OCI-LY7 (cell line): Measurements from ENCODE around the gene FIGN.

Experiments
- EZH2phosphoT487 ChIP-seq: fragments of 200-600 bp; sonication (generic); IDR thresholded peaks from 2 replicates; pipeline ENCODE4 v1.6.1; 2018; ENCODE audit warnings: low read depth, borderline replicate concordance, mild to moderate bottlenecking, mixed run types, antibody characterized with exemption, low read length, moderate library complexity, mixed read lengths
- TF ChIP-seq, protein P1 (sequence below): fragments of 200-600 bp; sonication (generic); conservative IDR thresholded peaks from 2 replicates; pipeline ENCODE4 v1.5.1; 2014; ENCODE audit warnings: mild to moderate bottlenecking, antibody characterized with exemption, low read length, moderate library complexity, mixed read lengths

DNA sequence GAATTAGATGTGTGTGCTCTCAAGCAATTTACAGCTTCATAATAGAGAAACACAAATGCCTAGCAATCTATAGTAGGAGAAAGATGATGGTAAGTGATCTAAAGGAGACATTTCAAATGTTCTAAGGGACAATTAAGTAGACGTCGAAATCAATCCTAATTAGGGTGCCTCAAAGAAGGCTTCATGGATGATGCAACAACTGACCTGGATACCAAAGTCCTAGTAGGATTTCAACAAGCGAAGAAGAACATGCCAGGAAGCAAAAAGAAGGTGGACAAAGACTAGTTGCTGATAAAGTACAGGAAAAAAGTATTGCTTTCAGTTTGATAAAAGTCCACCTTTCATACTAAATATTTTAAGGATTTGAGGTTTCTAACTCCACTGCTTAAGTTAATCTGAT is 12.5 kb downstream of the FIGN start:
- TF ChIP-seq, protein P1, sequence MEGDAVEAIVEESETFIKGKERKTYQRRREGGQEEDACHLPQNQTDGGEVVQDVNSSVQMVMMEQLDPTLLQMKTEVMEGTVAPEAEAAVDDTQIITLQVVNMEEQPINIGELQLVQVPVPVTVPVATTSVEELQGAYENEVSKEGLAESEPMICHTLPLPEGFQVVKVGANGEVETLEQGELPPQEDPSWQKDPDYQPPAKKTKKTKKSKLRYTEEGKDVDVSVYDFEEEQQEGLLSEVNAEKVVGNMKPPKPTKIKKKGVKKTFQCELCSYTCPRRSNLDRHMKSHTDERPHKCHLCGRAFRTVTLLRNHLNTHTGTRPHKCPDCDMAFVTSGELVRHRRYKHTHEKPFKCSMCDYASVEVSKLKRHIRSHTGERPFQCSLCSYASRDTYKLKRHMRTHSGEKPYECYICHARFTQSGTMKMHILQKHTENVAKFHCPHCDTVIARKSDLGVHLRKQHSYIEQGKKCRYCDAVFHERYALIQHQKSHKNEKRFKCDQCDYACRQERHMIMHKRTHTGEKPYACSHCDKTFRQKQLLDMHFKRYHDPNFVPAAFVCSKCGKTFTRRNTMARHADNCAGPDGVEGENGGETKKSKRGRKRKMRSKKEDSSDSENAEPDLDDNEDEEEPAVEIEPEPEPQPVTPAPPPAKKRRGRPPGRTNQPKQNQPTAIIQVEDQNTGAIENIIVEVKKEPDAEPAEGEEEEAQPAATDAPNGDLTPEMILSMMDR: no peak
- TF ChIP-seq EZH2phosphoT487: no peak
